Measurements from ENCODE around the gene SOX9. TPM values are rescaled to one million over a fixed set of nuclear protein-coding genes. Genes with fewer than 3 reads are reported as not detected.

Gene SOX9
- total and polyA plus RNA-seq, 9 of the 15 experiments (the other 6 are each of a cell fraction or from before 2014, with no cell fraction given) = 0.04 TPM; not detected in 8

GRCh38 chr17:72171703-72172667, 51.2 kb downstream of the SOX9 start (continued):
- TF ChIP-seq ZBTB33 (CRISPR knock-in tag; IDR thresholded peaks at IDR 0.05) = no peak
- no peak for TF ChIP-seq IFI16 (CRISPR knock-in tag; IDR thresholded peaks at IDR 0.05)
- TF ChIP-seq, protein P1, sequence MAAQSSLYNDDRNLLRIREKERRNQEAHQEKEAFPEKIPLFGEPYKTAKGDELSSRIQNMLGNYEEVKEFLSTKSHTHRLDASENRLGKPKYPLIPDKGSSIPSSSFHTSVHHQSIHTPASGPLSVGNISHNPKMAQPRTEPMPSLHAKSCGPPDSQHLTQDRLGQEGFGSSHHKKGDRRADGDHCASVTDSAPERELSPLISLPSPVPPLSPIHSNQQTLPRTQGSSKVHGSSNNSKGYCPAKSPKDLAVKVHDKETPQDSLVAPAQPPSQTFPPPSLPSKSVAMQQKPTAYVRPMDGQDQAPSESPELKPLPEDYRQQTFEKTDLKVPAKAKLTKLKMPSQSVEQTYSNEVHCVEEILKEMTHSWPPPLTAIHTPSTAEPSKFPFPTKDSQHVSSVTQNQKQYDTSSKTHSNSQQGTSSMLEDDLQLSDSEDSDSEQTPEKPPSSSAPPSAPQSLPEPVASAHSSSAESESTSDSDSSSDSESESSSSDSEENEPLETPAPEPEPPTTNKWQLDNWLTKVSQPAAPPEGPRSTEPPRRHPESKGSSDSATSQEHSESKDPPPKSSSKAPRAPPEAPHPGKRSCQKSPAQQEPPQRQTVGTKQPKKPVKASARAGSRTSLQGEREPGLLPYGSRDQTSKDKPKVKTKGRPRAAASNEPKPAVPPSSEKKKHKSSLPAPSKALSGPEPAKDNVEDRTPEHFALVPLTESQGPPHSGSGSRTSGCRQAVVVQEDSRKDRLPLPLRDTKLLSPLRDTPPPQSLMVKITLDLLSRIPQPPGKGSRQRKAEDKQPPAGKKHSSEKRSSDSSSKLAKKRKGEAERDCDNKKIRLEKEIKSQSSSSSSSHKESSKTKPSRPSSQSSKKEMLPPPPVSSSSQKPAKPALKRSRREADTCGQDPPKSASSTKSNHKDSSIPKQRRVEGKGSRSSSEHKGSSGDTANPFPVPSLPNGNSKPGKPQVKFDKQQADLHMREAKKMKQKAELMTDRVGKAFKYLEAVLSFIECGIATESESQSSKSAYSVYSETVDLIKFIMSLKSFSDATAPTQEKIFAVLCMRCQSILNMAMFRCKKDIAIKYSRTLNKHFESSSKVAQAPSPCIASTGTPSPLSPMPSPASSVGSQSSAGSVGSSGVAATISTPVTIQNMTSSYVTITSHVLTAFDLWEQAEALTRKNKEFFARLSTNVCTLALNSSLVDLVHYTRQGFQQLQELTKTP (IDR thresholded peaks at IDR 0.05; ENCODE audit: low read depth in 1 of 2, partially characterized antibody in 2 of 2) = no peak
- TF ChIP-seq E2F4 (CRISPR knock-in tag; IDR thresholded peaks at IDR 0.05; ENCODE audit: low read depth) = no peak
- no peak for TF ChIP-seq ETV1 (tag; conservative IDR thresholded peaks at IDR 0.05; ENCODE audit: low read depth)
- TF ChIP-seq, protein P2, sequence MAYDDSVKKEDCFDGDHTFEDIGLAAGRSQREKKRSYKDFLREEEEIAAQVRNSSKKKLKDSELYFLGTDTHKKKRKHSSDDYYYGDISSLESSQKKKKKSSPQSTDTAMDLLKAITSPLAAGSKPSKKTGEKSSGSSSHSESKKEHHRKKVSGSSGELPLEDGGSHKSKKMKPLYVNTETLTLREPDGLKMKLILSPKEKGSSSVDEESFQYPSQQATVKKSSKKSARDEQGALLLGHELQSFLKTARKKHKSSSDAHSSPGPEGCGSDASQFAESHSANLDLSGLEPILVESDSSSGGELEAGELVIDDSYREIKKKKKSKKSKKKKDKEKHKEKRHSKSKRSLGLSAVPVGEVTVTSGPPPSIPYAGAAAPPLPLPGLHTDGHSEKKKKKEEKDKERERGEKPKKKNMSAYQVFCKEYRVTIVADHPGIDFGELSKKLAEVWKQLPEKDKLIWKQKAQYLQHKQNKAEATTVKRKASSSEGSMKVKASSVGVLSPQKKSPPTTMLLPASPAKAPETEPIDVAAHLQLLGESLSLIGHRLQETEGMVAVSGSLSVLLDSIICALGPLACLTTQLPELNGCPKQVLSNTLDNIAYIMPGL (CRISPR knock-in tag; IDR thresholded peaks at IDR 0.05) = no peak
- no peak for TF ChIP-seq ZBTB8A (IDR thresholded peaks at IDR 0.05; ENCODE audit: partially characterized antibody)
- TF ChIP-seq CREBBP (IDR thresholded peaks at IDR 0.05; ENCODE audit: low read depth, low read length) = no peak
- TF ChIP-seq SRF (CRISPR knock-in tag; IDR thresholded peaks at IDR 0.05) = no peak

Data from K562 (cell line).